Liver (tissue), 9 donors: Measurements from ENCODE around the gene SMIM35. TPM values are rescaled to one million over a fixed set of nuclear protein-coding genes. Genes with fewer than 3 reads are reported as not detected.

Experiments used
- DNase-seq: peaks from one replicate; pipeline ENCODE4 v3.0.0-alpha.2; 2017; ENCODE audit warnings: low spot score
- H3K27ac ChIP-seq, 2 donors: one replicate each; pipeline ENCODE4 v1.7.0; 2013; ENCODE audit warnings: inconsistent platforms in 2 of 2, low read length in 2 of 2, control low read depth in 1 of 2, low read depth in 1 of 2, mild to moderate bottlenecking in 1 of 2
- H3K27me3 ChIP-seq, 4 donors: one replicate each; pipeline versions ENCODE4 v1.6.1 to v1.7.0; 2013; ENCODE audit warnings: low read length in 3 of 4, inconsistent platforms in 1 of 4, mild to moderate bottlenecking in 1 of 4, moderate library complexity in 1 of 4; ENCODE audit not compliant: control insufficient read depth in 4 of 4, insufficient read depth in 4 of 4
- H3K36me3 ChIP-seq, 4 donors: one replicate each; pipeline versions ENCODE4 v1.6.1 to v1.7.0; 2013; ENCODE audit warnings: low read length in 3 of 4, mild to moderate bottlenecking in 3 of 4, low read depth in 1 of 4, moderate library complexity in 1 of 4; ENCODE audit not compliant: control insufficient read depth in 4 of 4, insufficient read depth in 3 of 4
- H3K4me1 ChIP-seq, 4 donors: one replicate each; pipeline versions ENCODE4 v1.6.1 to v1.7.0; 2013; ENCODE audit warnings: low read length in 3 of 4, mild to moderate bottlenecking in 3 of 4, moderate library complexity in 1 of 4; ENCODE audit not compliant: control insufficient read depth in 4 of 4, insufficient read depth in 4 of 4
- H3K4me3 ChIP-seq, 3 donors: one replicate each; pipeline versions ENCODE4 v1.6.1 to v1.7.0; 2013; ENCODE audit warnings: low read length in 3 of 3, control low read depth in 1 of 3, low read depth in 1 of 3, mild to moderate bottlenecking in 1 of 3
- H3K9ac ChIP-seq, 2 donors: one replicate each; pipeline ENCODE4 v1.7.0; 2013; ENCODE audit warnings: low read length in 2 of 2, mild to moderate bottlenecking in 2 of 2, moderate library complexity in 2 of 2, control low read depth in 1 of 2, low read depth in 1 of 2
- H3K9me3 ChIP-seq, 4 donors: one replicate each; pipeline versions ENCODE4 v1.6.1 to v1.7.0; 2013; ENCODE audit warnings: low read length in 3 of 4; ENCODE audit not compliant: control insufficient read depth in 4 of 4
- ATF3 ChIP-seq: IDR thresholded peaks from 2 replicates; pipeline ENCODE4 v1.6.1; 2016; ENCODE audit warnings: antibody characterized with exemption
- EGR1 ChIP-seq, 2 donors: IDR thresholded peaks; 2 replicates each; pipeline ENCODE4 v1.6.1; 2016 to 2018; ENCODE audit warnings: antibody characterized with exemption in 2 of 2, low read depth in 2 of 2
- FOXA1 ChIP-seq: IDR thresholded peaks from 2 replicates; pipeline ENCODE4 v1.6.1; 2016; ENCODE audit warnings: antibody characterized with exemption
- HNF4A ChIP-seq, 2 donors: conservative IDR thresholded peaks; 2 replicates each; pipeline ENCODE4 v1.6.1; 2016; ENCODE audit warnings: antibody characterized with exemption in 2 of 2, mild to moderate bottlenecking in 2 of 2
- JUND ChIP-seq, 2 donors: IDR thresholded peaks; 2 replicates each; pipeline ENCODE4 v1.6.1; 2016; ENCODE audit warnings: antibody characterized with exemption in 2 of 2
- MAX ChIP-seq: IDR thresholded peaks from 2 replicates; pipeline ENCODE4 v1.6.1; 2016; ENCODE audit warnings: antibody characterized with exemption
- NR2F2 ChIP-seq: IDR thresholded peaks from 2 replicates; pipeline ENCODE4 v1.6.1; 2016; ENCODE audit warnings: antibody characterized with exemption
- RAD21 ChIP-seq, 2 donors: IDR thresholded peaks; 2 replicates each; pipeline ENCODE4 v1.6.1; 2016; ENCODE audit warnings: antibody characterized with exemption in 2 of 2, mild to moderate bottlenecking in 2 of 2
- REST ChIP-seq: IDR thresholded peaks from 2 replicates; pipeline ENCODE4 v1.6.1; 2016; ENCODE audit warnings: antibody characterized with exemption, mild to moderate bottlenecking
- RXRA ChIP-seq, 2 donors: IDR thresholded peaks; 2 replicates each; pipeline ENCODE4 v1.6.1; 2017 to 2018; ENCODE audit warnings: antibody characterized with exemption in 2 of 2, mild to moderate bottlenecking in 1 of 2
- SP1 ChIP-seq: IDR thresholded peaks from 2 replicates; pipeline ENCODE4 v1.6.1; 2018; ENCODE audit warnings: antibody characterized with exemption, mild to moderate bottlenecking
- TAF1 ChIP-seq: conservative IDR thresholded peaks from 2 replicates; pipeline ENCODE4 v1.6.1; 2016; ENCODE audit warnings: antibody characterized with exemption, mild to moderate bottlenecking
- YY1 ChIP-seq: IDR thresholded peaks from 2 replicates; pipeline ENCODE4 v1.6.1; 2016; ENCODE audit warnings: antibody characterized with exemption, mild to moderate bottlenecking
- ZBTB33 ChIP-seq: IDR thresholded peaks from 2 replicates; pipeline ENCODE4 v1.6.1; 2016; ENCODE audit warnings: antibody characterized with exemption
- WGBS: extraction: QIAGEN DNeasy Blood & Tissue Kit; methylation state at CpG from one replicate; pipeline ENCODE4 v1.1.7; 2013; 5-methylcytosine and 5-hydroxymethylcytosine counted together
- polyA plus RNA-seq, 2 donors: library from polyadenylated mRNA; stranded (reverse) in 1 of 2; unstranded in 1 of 2; fragments of 200-250 nt in 1 of 2; fragments of >200 nt in 1 of 2; fragmentation: Nextera tagmentation in 1 of 2; extraction: Ambion mirVana in 1 of 2; gene quantifications; one replicate each; pipeline versions ENCODE4 v1.2.1 to v1.2.3, GENCODE V29; 2013 to 2015
- total RNA-seq, 2 donors: library from RNA; depleted of rRNA; stranded (reverse); fragments of >200 nt; gene quantifications; one replicate each; pipeline ENCODE4 v1.2.3, GENCODE V29; 2014
- TF ChIP-seq, protein P1 (sequence below): fragments of 150-350 bp; IDR thresholded peaks from 2 replicates; pipeline ENCODE4 v1.5.1; 2017; ENCODE audit warnings: improper control_type of control experiment, low read depth, low read length; ENCODE audit not compliant: missing input control
- donor health status: healthy.
- donor health status: healthy.
- donor health status: healthy.
- donor health status: healthy.
- donor health status: healthy.

Gene SMIM35
- total and polyA plus RNA-seq, 4 donors, result 0.07 TPM; not detected in 3

GRCh38 chr11:118068945-118069612, 17.7 kb downstream of the SMIM35 start:
- Histone ChIP-seq H3K4me3 (no peak overlapping the region), H3K9ac (no peak overlapping the region), H3K27ac (no peak overlapping the region), H3K27me3 (peaks cover 0 to 4% (median 0%) of the 10 kb centered on the region in 4 donors), H3K9me3 (no peaks in the 10 kb centered on the region), H3K4me1 (no peaks in the 10 kb centered on the region), H3K36me3 (no peaks in the 10 kb centered on the region)
- no peak for DNase-seq
- TF ChIP-seq RAD21 (IDR thresholded peaks at IDR 0.05) (no peak), ATF3 (no peak), RXRA (IDR thresholded peaks at IDR 0.05) (no peak), SP1 (no peak), NR2F2 (no peak), EGR1 (IDR thresholded peaks at IDR 0.05; ENCODE audit: low read depth in 2 of 2) (no peak), HNF4A (conservative IDR thresholded peaks at IDR 0.05) (no peak), TAF1 (no peak)
- TF ChIP-seq, protein P1, sequence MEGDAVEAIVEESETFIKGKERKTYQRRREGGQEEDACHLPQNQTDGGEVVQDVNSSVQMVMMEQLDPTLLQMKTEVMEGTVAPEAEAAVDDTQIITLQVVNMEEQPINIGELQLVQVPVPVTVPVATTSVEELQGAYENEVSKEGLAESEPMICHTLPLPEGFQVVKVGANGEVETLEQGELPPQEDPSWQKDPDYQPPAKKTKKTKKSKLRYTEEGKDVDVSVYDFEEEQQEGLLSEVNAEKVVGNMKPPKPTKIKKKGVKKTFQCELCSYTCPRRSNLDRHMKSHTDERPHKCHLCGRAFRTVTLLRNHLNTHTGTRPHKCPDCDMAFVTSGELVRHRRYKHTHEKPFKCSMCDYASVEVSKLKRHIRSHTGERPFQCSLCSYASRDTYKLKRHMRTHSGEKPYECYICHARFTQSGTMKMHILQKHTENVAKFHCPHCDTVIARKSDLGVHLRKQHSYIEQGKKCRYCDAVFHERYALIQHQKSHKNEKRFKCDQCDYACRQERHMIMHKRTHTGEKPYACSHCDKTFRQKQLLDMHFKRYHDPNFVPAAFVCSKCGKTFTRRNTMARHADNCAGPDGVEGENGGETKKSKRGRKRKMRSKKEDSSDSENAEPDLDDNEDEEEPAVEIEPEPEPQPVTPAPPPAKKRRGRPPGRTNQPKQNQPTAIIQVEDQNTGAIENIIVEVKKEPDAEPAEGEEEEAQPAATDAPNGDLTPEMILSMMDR, result no peak
- WGBS, result 86% methylated on average over 10 of the region's 10 CpGs

DNA sequence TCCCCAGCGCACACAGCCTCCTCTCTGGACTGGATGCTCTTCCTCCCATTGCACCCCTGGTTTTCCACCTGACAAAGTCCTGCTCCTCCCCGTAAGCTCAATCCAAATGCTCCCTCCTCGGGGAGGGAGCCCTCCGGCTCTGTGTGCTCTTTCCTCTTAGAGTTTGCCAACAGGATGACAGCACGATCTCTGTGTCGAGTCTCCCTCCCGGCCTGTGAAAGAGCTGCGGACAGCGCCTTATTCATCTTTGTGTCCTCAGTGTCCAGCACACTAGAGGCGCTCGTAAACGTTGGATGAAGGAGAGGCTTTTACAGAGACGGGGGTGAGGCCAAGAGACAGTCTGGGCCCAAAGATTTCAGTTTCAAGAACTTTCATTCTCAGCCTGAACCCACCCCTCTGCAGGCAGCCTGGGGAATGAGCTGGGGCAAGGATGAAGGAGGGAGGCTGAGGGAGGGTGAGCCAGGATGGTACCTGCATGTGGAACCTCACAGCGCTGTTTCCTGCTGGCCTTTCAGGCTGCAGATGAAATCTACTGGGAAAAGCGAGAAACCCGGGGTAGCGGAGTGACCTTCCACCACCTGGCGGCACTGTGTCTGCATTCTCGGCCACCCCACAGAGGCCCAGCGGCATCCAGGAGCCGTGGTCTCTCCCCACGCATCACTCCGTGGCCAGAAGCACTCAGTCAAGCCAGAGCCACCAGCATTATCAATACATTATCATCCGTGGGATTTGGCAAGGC, 18.4 kb downstream of the SMIM35 start:
- H3K27me3 ChIP-seq, result peaks cover 0 to 4% (median 0%) of the 10 kb centered on the region in 4 donors
- no peak overlapping the region for H3K9ac ChIP-seq
- no peak for DNase-seq
- TF ChIP-seq REST (no peak), EGR1 (IDR thresholded peaks at IDR 0.05; ENCODE audit: low read depth in 2 of 2) (no peak), YY1 (no peak), RXRA (IDR thresholded peaks at IDR 0.05) (no peak), HNF4A (conservative IDR thresholded peaks at IDR 0.05) (no peak), MAX (no peak), RAD21 (IDR thresholded peaks at IDR 0.05) (no peak), FOXA1 (no peak), ATF3 (no peak), JUND (IDR thresholded peaks at IDR 0.05) (no peak), ZBTB33 (no peak)
- TF ChIP-seq, protein P1, result no peak
- H3K9me3 ChIP-seq, result no peaks in the 10 kb centered on the region
- no peaks in the 10 kb centered on the region for H3K36me3 ChIP-seq
- H3K4me1 ChIP-seq, result no peaks in the 10 kb centered on the region
- H3K27ac ChIP-seq, result no peak overlapping the region
- WGBS, result 73% methylated on average over 24 of the region's 24 CpGs
- H3K4me3 ChIP-seq, result no peak overlapping the region
